Transverse colon (tissue), 4 donors: ENCODE measurements around the gene LETM1. TPM values are rescaled to one million over a fixed set of nuclear protein-coding genes. Genes with fewer than 3 reads are reported as not detected.
A peak's percentile ranks its signal among the peaks of the same experiment; 100 is the strongest.

Experiments
- DNase-seq: peaks from one replicate; pipeline ENCODE4 v3.0.0-alpha.2; 2019
- H3K27ac ChIP-seq, 4 donors: fragments of 200-600 bp; sonication (generic); 2 replicates each; pipeline ENCODE4 v1.5.1; 2016 to 2018; ENCODE audit warnings: inconsistent platforms in 4 of 4
- H3K27me3 ChIP-seq: fragments of 200-600 bp; sonication (generic); 2 replicates; pipeline ENCODE4 v1.5.1; 2017; ENCODE audit warnings: inconsistent platforms
- H3K36me3 ChIP-seq, 4 donors: fragments of 200-600 bp; sonication (generic); 2 replicates each; pipeline ENCODE4 v1.5.1; 2017 to 2019; ENCODE audit warnings: inconsistent platforms in 4 of 4
- H3K4me1 ChIP-seq, 4 donors: fragments of 200-600 bp; sonication (generic); 2 replicates each; pipeline ENCODE4 v1.5.1; 2017 to 2020; ENCODE audit warnings: inconsistent platforms in 4 of 4
- H3K4me3 ChIP-seq, 4 donors: fragments of 200-600 bp; sonication (generic); 1 replicate in 1 of 4; 2 replicates in 3 of 4; pipeline versions ENCODE4 v1.5.1 to v1.6.1; 2017 to 2019; ENCODE audit warnings: inconsistent platforms in 4 of 4
- H3K9me3 ChIP-seq, 2 donors: fragments of 200-600 bp; sonication (generic); 2 replicates each; pipeline ENCODE4 v1.5.1; 2017 to 2019; ENCODE audit warnings: inconsistent platforms in 2 of 2
- CTCF ChIP-seq, 5 experiments: fragments of 200-600 bp in 3 of 5; fragments of 450-650 bp in 2 of 5; sonication (generic) in 3 of 5; IDR thresholded peaks; 1 replicate in 2 of 5; 2 replicates in 3 of 5; pipeline ENCODE4 v1.5.1; 2016 to 2017; ENCODE audit warnings: antibody characterized with exemption in 5 of 5, inconsistent platforms in 3 of 5, mild to moderate bottlenecking in 2 of 5, moderate library complexity in 1 of 5
- EP300 ChIP-seq: sonication (generic); formaldehyde crosslinking; IDR thresholded peaks from one replicate; pipeline ENCODE4 v1.6.1; 2017; ENCODE audit warnings: antibody characterized with exemption, low read depth
- POLR2A ChIP-seq: fragments of 450-650 bp; IDR thresholded peaks from one replicate; pipeline ENCODE4 v1.6.1; 2016; ENCODE audit warnings: antibody characterized with exemption, mild to moderate bottlenecking, moderate library complexity
- POLR2AphosphoS5 ChIP-seq, 3 donors: sonication (generic); formaldehyde crosslinking; IDR thresholded peaks; one replicate each; pipeline ENCODE4 v1.6.1; 2016; ENCODE audit warnings: antibody characterized with exemption in 3 of 3
- WGBS, 2 donors: methylation state at CpG; one replicate each; pipeline ENCODE4 v1.1.5; 2018; ENCODE audit warnings: low coverage in 1 of 2; 5-methylcytosine and 5-hydroxymethylcytosine counted together
- in situ Hi-C, 4 donors: fragments of 200-750 bp; cut with MboI; loops; one replicate each; pipeline versions ENCODE4 v1.15.0 to v1.15.1; 2017; ENCODE audit warnings: low sequenced_read_pairs in 3 of 4, low pct_ligation_motif_present in 1 of 4, low pct_unique_long_range_greater_than_20kb in 1 of 4
- intact Hi-C: fragments of 100-400 bp; cut with DNase I; formaldehyde crosslinking; loops from one replicate; pipeline ENCODE4 v1.15.1; 2023; ENCODE audit warnings: low total_unique reads
- total RNA-seq, 4 donors: library from RNA; depleted of rRNA; stranded (reverse); fragments of >200 nt; gene quantifications; one replicate each; pipeline ENCODE4 v1.1.0, GENCODE V29; 2016

Gene LETM1
- total RNA-seq, 4 donors from 2014 or later, result 173 to 469 (median 243) TPM

DNA sequence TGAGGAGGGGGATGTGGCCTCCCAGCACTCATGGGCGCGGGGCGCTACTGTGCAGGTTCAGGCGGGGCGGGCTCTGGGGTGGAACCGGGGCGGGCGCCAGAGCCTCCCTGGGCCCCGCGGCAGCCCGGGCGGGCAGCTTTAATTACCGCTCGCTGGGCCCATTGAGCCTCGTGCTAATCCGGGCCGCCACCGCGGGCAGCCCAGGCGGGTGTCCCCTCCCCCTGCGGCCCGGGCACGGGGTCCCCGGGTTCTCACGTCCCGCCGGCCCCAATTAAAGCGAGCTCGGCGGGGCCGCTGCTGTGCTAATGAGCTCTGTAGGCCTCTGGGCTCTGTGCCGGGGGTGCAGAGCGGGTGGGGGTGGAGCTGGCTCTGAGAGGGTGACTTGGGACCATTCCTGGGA, 85.7 kb downstream of the LETM1 start:
- no peak overlapping the region for H3K27ac ChIP-seq

GRCh38 chr4:1769692-1770091, 86.3 kb downstream of the LETM1 start:
- WGBS, 2 donors, result 63% methylated on average over 6 of the region's 6 CpGs; no CpG with 5 or more reads in 1 of the 2 donors
- H3K9me3 ChIP-seq, result no peaks in the 10 kb centered on the region
- in situ Hi-C loops (no loop called here), intact Hi-C loops (no loop called here)
- H3K36me3 ChIP-seq, result no peaks in the 10 kb centered on the region
- no peak for TF ChIP-seq EP300
- no peak overlapping the region for H3K27ac ChIP-seq
- no peak for DNase-seq
- H3K27me3 ChIP-seq, result peaks cover 82% of the 10 kb centered on the region
- H3K4me3 ChIP-seq, result no peak overlapping the region
- peaks cover 5 to 18% (median 11%) of the 10 kb centered on the region in 4 donors for H3K4me1 ChIP-seq

More for the DNA sequence above, 85.7 kb downstream of the LETM1 start:
- Histone ChIP-seq H3K9me3 (no peaks in the 10 kb centered on the region), H3K36me3 (no peaks in the 10 kb centered on the region), H3K4me3 (no peak overlapping the region), H3K27me3 (peaks cover 77% of the 10 kb centered on the region), H3K4me1 (peaks cover 5 to 18% (median 11%) of the 10 kb centered on the region in 4 donors)
- in situ Hi-C loops (no loop called here), intact Hi-C loops (no loop called here)
- DNase-seq, result no peak
- WGBS, 2 donors, result 56% methylated on average over 15 of the region's 33 CpGs; no CpG with 5 or more reads in 1 of the 2 donors
- TF ChIP-seq EP300, result no peak
- TF ChIP-seq CTCF (IDR thresholded peaks at IDR 0.05), result no peak
- TF ChIP-seq POLR2A, result no peak

DNA sequence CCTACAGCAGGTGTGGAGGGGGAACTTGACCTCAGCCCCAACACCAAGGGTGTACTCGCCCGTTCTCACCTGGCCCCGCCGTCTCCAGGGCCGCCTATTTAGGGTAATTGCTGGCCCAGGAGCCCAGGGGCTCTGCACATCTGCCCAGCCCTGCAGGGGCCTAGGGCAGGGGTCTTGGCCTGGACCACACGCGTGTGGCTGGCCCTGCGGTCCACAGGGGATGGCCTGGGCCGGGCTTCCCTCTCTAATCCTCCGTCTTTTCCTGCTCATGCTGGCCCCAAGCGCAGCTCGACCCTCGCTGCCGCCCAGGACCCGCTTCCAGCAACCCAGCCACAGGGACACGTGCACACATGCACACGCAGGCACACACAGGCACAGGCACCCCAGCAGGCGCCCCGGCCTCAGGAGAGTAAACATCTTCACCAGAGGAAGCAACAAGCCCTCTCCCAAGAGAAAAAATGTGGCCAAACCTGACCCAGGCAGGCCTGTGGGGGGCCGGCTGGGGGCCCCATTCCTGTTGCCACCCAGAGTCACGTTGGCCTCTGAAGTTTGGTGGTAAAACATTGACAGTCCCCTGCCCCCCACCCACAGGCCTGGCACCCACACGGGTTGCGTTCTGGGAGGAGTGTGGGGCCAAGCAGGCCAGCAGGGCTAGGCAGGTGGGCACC, 87.5 kb downstream of the LETM1 start:
- Histone ChIP-seq H3K4me3 (no peak overlapping the region), H3K36me3 (no peaks in the 10 kb centered on the region), H3K9me3 (no peaks in the 10 kb centered on the region), H3K4me1 (peaks cover 9 to 25% (median 19%) of the 10 kb centered on the region in 4 donors), H3K27ac (no peak overlapping the region), H3K27me3 (peaks cover 92% of the 10 kb centered on the region)
- WGBS, 2 donors, result 71% methylated on average over 21 of the region's 23 CpGs; no CpG with 5 or more reads in 1 of the 2 donors
- intact Hi-C loops, result no loop called here
- TF ChIP-seq POLR2AphosphoS5 (IDR thresholded peaks at IDR 0.05) (no peak), CTCF (IDR thresholded peaks at IDR 0.05) (no peak), POLR2A (no peak), EP300 (no peak)
- no peak for DNase-seq
- in situ Hi-C loops, result no loop called here

DNA sequence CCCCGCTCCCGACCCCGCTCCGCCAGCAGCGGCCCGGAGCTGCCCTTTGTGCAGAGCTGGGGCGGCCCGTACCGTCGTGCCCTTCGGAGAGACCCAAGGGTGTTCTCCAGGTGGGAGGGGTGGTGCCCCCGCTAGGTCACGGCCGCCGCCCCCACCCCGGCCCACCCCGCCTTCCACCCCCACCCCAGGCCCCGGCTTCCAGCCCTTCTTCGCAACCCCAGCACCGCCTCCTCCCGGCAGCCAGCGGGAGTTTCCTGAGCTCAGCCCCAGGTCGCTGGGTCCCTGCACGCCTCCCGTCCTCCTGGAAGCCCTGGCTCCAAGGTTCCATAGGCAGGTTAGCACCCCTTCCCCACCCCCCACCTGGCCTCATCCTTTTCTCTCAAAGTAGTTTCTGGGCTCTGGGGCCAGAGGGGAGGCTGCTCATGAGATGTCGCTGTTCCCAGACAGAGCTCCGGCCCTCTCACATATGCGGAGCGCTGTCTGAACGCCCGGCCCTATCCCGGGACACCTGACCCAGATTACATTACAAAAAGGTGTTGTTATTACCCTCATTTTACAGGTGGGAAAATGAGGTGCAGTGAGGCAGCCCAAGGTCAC, 88.1 kb downstream of the LETM1 start:
- in situ Hi-C loops, result no loop called here
- peak overlapping the region in 3 of 4 donors; percentile 24 to 48 (median 39) for H3K4me3 ChIP-seq
- H3K27ac ChIP-seq, result no peak overlapping the region
- no peaks in the 10 kb centered on the region for H3K36me3 ChIP-seq
- no peaks in the 10 kb centered on the region for H3K9me3 ChIP-seq
- H3K27me3 ChIP-seq, result peaks cover 94% of the 10 kb centered on the region
- peaks cover 13 to 32% (median 25%) of the 10 kb centered on the region in 4 donors for H3K4me1 ChIP-seq
- peak; percentile 45 for DNase-seq
- no peak for TF ChIP-seq POLR2A
- TF ChIP-seq POLR2AphosphoS5 (IDR thresholded peaks at IDR 0.05), result no peak
- TF ChIP-seq EP300, result no peak
- peak in 4 of 5 experiments; percentile 27 to 31 (median 28) for TF ChIP-seq CTCF (IDR thresholded peaks at IDR 0.05)
- intact Hi-C loops, result no loop called here
- WGBS, 2 donors, result 22% methylated on average over 21 of the region's 32 CpGs; no CpG with 5 or more reads in 1 of the 2 donors
